HepG2 (cell line): ENCODE data around the gene PNKD. TPM values are rescaled to one million over a fixed set of nuclear protein-coding genes. Genes with fewer than 3 reads are reported as not detected.
A peak's percentile ranks its signal among the peaks of the same experiment; 100 is the strongest.

Experiments used
- CREB1 ChIP-seq, 2 experiments: fragments of 450-650 bp in 1 of 2; IDR thresholded peaks; 2 replicates each; pipeline ENCODE4 v1.6.1; 2016 to 2017; ENCODE audit warnings: control low read depth in 1 of 2, mild to moderate bottlenecking in 1 of 2, missing compliant biosample characterization in 1 of 2, missing genetic modification characterization in 1 of 2
- CREM ChIP-seq, 2 experiments: sonication (generic) in 1 of 2; formaldehyde crosslinking in 1 of 2; IDR thresholded peaks; 2 replicates each; pipeline versions ENCODE4 v1.4.0 to v1.6.1; 2016 to 2020; ENCODE audit warnings: antibody characterized with exemption in 1 of 2, mild to moderate bottlenecking in 1 of 2, missing genetic modification reagents in 1 of 2
- CTCF ChIP-seq: sonication (generic); formaldehyde crosslinking; IDR thresholded peaks from 2 replicates; pipeline ENCODE4 v1.5.0; 2020; ENCODE audit warnings: mild to moderate bottlenecking, missing genetic modification reagents, moderate library complexity
- FOXJ3 ChIP-seq: sonication (generic); formaldehyde crosslinking; IDR thresholded peaks from 2 replicates; pipeline ENCODE4 v1.4.0; 2020; ENCODE audit warnings: missing genetic modification reagents, mild to moderate bottlenecking, borderline replicate concordance
- HDAC1 ChIP-seq: sonication (generic); formaldehyde crosslinking; IDR thresholded peaks from 2 replicates; pipeline ENCODE4 v1.5.1; 2020; ENCODE audit warnings: mild to moderate bottlenecking, missing genetic modification reagents
- HNF4A ChIP-seq: sonication (generic); formaldehyde crosslinking; IDR thresholded peaks from 2 replicates; pipeline ENCODE4 v1.4.0; 2020; ENCODE audit warnings: missing genetic modification reagents
- IKZF5 ChIP-seq: IDR thresholded peaks from 2 replicates; pipeline ENCODE4 v1.6.1; 2018; ENCODE audit warnings: missing genetic modification reagents, mild to moderate bottlenecking, missing compliant biosample characterization
- KMT2B ChIP-seq: IDR thresholded peaks from 2 replicates; pipeline ENCODE4 v1.6.1; 2016; ENCODE audit warnings: missing genetic modification reagents, missing compliant biosample characterization
- PITX1 ChIP-seq: sonication (generic); formaldehyde crosslinking; IDR thresholded peaks from 2 replicates; pipeline ENCODE4 v1.5.1; 2020; ENCODE audit warnings: mild to moderate bottlenecking, missing genetic modification reagents
- PRDM15 ChIP-seq: sonication (generic); formaldehyde crosslinking; IDR thresholded peaks from 2 replicates; pipeline ENCODE4 v1.4.0; 2020; ENCODE audit warnings: missing genetic modification reagents
- ZNF3 ChIP-seq: IDR thresholded peaks from 2 replicates; pipeline ENCODE4 v1.7.0; 2017; ENCODE audit warnings: inconsistent platforms
- ZNF432 ChIP-seq: sonication (generic); formaldehyde crosslinking; IDR thresholded peaks from 2 replicates; pipeline ENCODE4 v1.5.0; 2020; ENCODE audit warnings: missing genetic modification reagents, mild to moderate bottlenecking, borderline replicate concordance
- ZNF549 ChIP-seq: sonication (generic); formaldehyde crosslinking; IDR thresholded peaks from 2 replicates; pipeline ENCODE4 v1.5.0; 2020; ENCODE audit warnings: missing genetic modification reagents
- ZNF670 ChIP-seq: sonication (generic); formaldehyde crosslinking; IDR thresholded peaks from 2 replicates; pipeline ENCODE4 v1.8.0; 2022; ENCODE audit warnings: mild to moderate bottlenecking, missing genetic modification reagents, borderline replicate concordance
- polyA plus RNA-seq, 8 experiments: library from polyadenylated mRNA; depleted of rRNA in 3 of 8; stranded (reverse) in 7 of 8; unstranded in 1 of 8; fragments of >200 nt; fragmentation: Illumina TruSeq in 4 of 8; extraction: Trizol in 4 of 8; gene quantifications; 2 replicates each; pipeline versions ENCODE4 v1.2.1 to v1.2.3, GENCODE V29; 2011 to 2016; ENCODE audit warnings: low read depth in 4 of 8, missing spikeins in 1 of 8, mixed read lengths in 1 of 8; ENCODE audit not compliant: insufficient read depth in 1 of 8
- total RNA-seq, 5 experiments: library from RNA; depleted of rRNA; stranded (reverse); fragments of >200 nt; fragmentation: Illumina TruSeq; extraction: Trizol; gene quantifications; 2 replicates each; pipeline ENCODE4 v1.2.3, GENCODE V29; 2016; ENCODE audit warnings: low read depth in 1 of 5
- TF ChIP-seq, protein P1 (sequence below): sonication (generic); formaldehyde crosslinking; IDR thresholded peaks from 2 replicates; pipeline ENCODE4 v1.5.1; 2020; ENCODE audit warnings: mild to moderate bottlenecking, moderate library complexity, missing genetic modification reagents

PNKD gene
- total and polyA plus RNA-seq, 2 of the 13 experiments (the other 11 are each of a cell fraction or from before 2014, with no cell fraction given): 55.9 to 80.4 TPM

- TF ChIP-seq, protein P1, sequence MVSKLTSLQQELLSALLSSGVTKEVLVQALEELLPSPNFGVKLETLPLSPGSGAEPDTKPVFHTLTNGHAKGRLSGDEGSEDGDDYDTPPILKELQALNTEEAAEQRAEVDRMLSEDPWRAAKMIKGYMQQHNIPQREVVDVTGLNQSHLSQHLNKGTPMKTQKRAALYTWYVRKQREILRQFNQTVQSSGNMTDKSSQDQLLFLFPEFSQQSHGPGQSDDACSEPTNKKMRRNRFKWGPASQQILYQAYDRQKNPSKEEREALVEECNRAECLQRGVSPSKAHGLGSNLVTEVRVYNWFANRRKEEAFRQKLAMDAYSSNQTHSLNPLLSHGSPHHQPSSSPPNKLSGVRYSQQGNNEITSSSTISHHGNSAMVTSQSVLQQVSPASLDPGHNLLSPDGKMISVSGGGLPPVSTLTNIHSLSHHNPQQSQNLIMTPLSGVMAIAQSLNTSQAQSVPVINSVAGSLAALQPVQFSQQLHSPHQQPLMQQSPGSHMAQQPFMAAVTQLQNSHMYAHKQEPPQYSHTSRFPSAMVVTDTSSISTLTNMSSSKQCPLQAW (CRISPR knock-in tag): peak; percentile 67; the same call in 1 of the 2 replicates
- TF ChIP-seq HNF4A (CRISPR knock-in tag): peak; percentile 85
- 0 out of 2 replicates have a peak, but pooled peaks have one; percentile 26 for TF ChIP-seq FOXJ3
- 0 out of 2 replicates have a peak, but pooled peaks have one; percentile 1 for TF ChIP-seq CTCF (CRISPR knock-in tag)
- TF ChIP-seq ZNF432 (CRISPR knock-in tag): no peak
- TF ChIP-seq CREM (IDR thresholded peaks at IDR 0.05): no peak
- no peak for TF ChIP-seq CREM (CRISPR knock-in tag; IDR thresholded peaks at IDR 0.05)
- TF ChIP-seq ZNF670: peak; percentile 87
- TF ChIP-seq ZNF3 (CRISPR knock-in tag): no peak
- peak; percentile 25; the same call in 1 of the 2 replicates for TF ChIP-seq KMT2B (CRISPR knock-in tag)
- TF ChIP-seq CREB1 (IDR thresholded peaks at IDR 0.05): no peak
- TF ChIP-seq CREB1 (CRISPR knock-in tag; IDR thresholded peaks at IDR 0.05): 0 out of 2 replicates have a peak, but pooled peaks have one; percentile 38
- peak; percentile 64 for TF ChIP-seq HDAC1
- TF ChIP-seq ZNF549 (CRISPR knock-in tag): 0 out of 2 replicates have a peak, but pooled peaks have one; percentile 52
- peak; percentile 95 for TF ChIP-seq PRDM15
- TF ChIP-seq PITX1 (CRISPR knock-in tag): 0 out of 2 replicates have a peak, but pooled peaks have one; percentile 49
- TF ChIP-seq IKZF5 (CRISPR knock-in tag): peak; percentile 68
These were observed 19.5 kb downstream of the PNKD start (continued) for GRCh38 chr2:218289639-218290315.
